Spleen (tissue), 11 donors: ENCODE results near the gene CCDC87. TPM values are rescaled to one million over a fixed set of nuclear protein-coding genes. Genes with fewer than 3 reads are reported as not detected.

ENCODE experiments used
- DNase-seq: peaks from one replicate; pipeline ENCODE4 v3.0.0-alpha.2; 2020
- H3K27ac ChIP-seq, 8 donors: fragments of 200-600 bp; sonication (generic) in 7 of 8; 1 replicate in 4 of 8; 2 replicates in 4 of 8; pipeline versions ENCODE4 v1.5.0 to v1.8.0; 2016 to 2021; ENCODE audit warnings: inconsistent platforms in 4 of 8, mild to moderate bottlenecking in 4 of 8, moderate library complexity in 1 of 8
- H3K27me3 ChIP-seq, 7 donors: fragments of 200-600 bp; sonication (generic) in 6 of 7; replicated peaks in 1 of 7; 1 replicate in 4 of 7; 2 replicates in 3 of 7; pipeline versions ENCODE4 v1.5.0 to v1.8.0; 2016 to 2021; ENCODE audit warnings: inconsistent platforms in 3 of 7, mild to moderate bottlenecking in 1 of 7
- H3K36me3 ChIP-seq, 6 donors: fragments of 200-600 bp; sonication (generic) in 5 of 6; 1 replicate in 4 of 6; 2 replicates in 2 of 6; pipeline versions ENCODE4 v1.5.0 to v1.8.0; 2016 to 2021; ENCODE audit warnings: inconsistent platforms in 2 of 6
- H3K4me1 ChIP-seq, 6 donors: fragments of 200-600 bp; sonication (generic) in 5 of 6; 1 replicate in 3 of 6; 2 replicates in 3 of 6; pipeline versions ENCODE4 v1.5.0 to v1.8.0; 2016 to 2021; ENCODE audit warnings: inconsistent platforms in 3 of 6
- H3K4me3 ChIP-seq, 8 donors: fragments of 200-600 bp; sonication (generic) in 7 of 8; 1 replicate in 4 of 8; 2 replicates in 4 of 8; pipeline versions ENCODE4 v1.5.0 to v1.8.0; 2016 to 2021; ENCODE audit warnings: inconsistent platforms in 4 of 8, mild to moderate bottlenecking in 4 of 8, moderate library complexity in 2 of 8
- H3K9me3 ChIP-seq, 8 donors: fragments of 200-600 bp; sonication (generic) in 7 of 8; 1 replicate in 4 of 8; 2 replicates in 4 of 8; pipeline versions ENCODE4 v1.5.0 to v1.8.0; 2016 to 2021; ENCODE audit warnings: inconsistent platforms in 4 of 8
- POLR2A ChIP-seq, 3 donors: fragments of 450-650 bp; IDR thresholded peaks; one replicate each; pipeline ENCODE4 v1.5.1; 2017; ENCODE audit warnings: antibody characterized with exemption in 3 of 3, mild to moderate bottlenecking in 1 of 3
- POLR2AphosphoS5 ChIP-seq, 3 donors: sonication (generic); formaldehyde crosslinking; IDR thresholded peaks; one replicate each; pipeline ENCODE4 v1.5.1; 2017; ENCODE audit warnings: antibody characterized with exemption in 3 of 3
- WGBS, 5 donors: extraction: QIAGEN DNeasy Blood & Tissue Kit in 3 of 5; methylation state at CpG; one replicate each; pipeline versions ENCODE4 v1.1.5 to v1.1.7; 2013 to 2018; 5-methylcytosine and 5-hydroxymethylcytosine counted together
- intact Hi-C: fragments of 100-400 bp; cut with DNase I; formaldehyde crosslinking; loops from one replicate; pipeline ENCODE4 v1.15.0; 2023; ENCODE audit warnings: low total_unique reads
- polyA plus RNA-seq, 3 donors: library from polyadenylated mRNA; stranded (reverse); fragments of 200-250 nt; gene quantifications; one replicate each; pipeline ENCODE4 v1.2.1, GENCODE V29; 2013
- total RNA-seq, 7 donors: library from RNA; depleted of rRNA in 3 of 7; stranded (reverse); fragments of >200 nt in 3 of 7; fragmentation: NEBNext Ultra II Directional in 4 of 7; extraction: Animal tissue kit (Norgen Biotek cat#: 25700) in 4 of 7; gene quantifications; one replicate each; pipeline versions ENCODE4 v1.1.0 to v1.2.1, GENCODE V29; 2016 to 2021
- TF ChIP-seq, protein P1 (sequence below), 11 experiments: fragments of 200-600 bp in 7 of 11; fragments of 450-650 bp in 4 of 11; sonication (generic) in 4 of 11; IDR thresholded peaks in 8 of 11; conservative IDR thresholded peaks in 3 of 11; 1 replicate in 7 of 11; 2 replicates in 4 of 11; pipeline versions ENCODE4 v1.4.0 to v1.8.0; 2016 to 2021; ENCODE audit warnings: antibody characterized with exemption in 11 of 11, inconsistent platforms in 4 of 11, mild to moderate bottlenecking in 1 of 11
- donor health status: healthy with polysubstance abuse.
- donor health status: DM: no; HTN: no; CAD: no; lungs with moderate emphysema.
- donor health status: DM: no; HTN: no; CAD: no.
- donor health status: Bipolar disorder and iron deficiency.
- donor health status: healthy.
- donor health status: DM: no; HTN: no; CAD: no.
- donor health status: DM: yes; HTN: yes; CAD: no.

The CCDC87 gene
- total and polyA plus RNA-seq, 10 donors, result 0.04 to 0.79 (median 0.11) TPM; not detected in 2

GRCh38 chr11:66603072-66603471 lies 10.2 kb upstream of the CCDC87 start:
- no peaks in the 10 kb centered on the region for H3K27me3 ChIP-seq
- H3K27ac ChIP-seq, result no peak overlapping the region
- 94 to 98% (median 97%) methylated on average over 5 to 6 of the region's 6 CpGs for WGBS, 5 donors
- peaks cover 0 to 54% (median 29%) of the 10 kb centered on the region in 6 donors for H3K4me1 ChIP-seq
- TF ChIP-seq POLR2A (IDR thresholded peaks at IDR 0.05), result no peak
- TF ChIP-seq, protein P1, sequence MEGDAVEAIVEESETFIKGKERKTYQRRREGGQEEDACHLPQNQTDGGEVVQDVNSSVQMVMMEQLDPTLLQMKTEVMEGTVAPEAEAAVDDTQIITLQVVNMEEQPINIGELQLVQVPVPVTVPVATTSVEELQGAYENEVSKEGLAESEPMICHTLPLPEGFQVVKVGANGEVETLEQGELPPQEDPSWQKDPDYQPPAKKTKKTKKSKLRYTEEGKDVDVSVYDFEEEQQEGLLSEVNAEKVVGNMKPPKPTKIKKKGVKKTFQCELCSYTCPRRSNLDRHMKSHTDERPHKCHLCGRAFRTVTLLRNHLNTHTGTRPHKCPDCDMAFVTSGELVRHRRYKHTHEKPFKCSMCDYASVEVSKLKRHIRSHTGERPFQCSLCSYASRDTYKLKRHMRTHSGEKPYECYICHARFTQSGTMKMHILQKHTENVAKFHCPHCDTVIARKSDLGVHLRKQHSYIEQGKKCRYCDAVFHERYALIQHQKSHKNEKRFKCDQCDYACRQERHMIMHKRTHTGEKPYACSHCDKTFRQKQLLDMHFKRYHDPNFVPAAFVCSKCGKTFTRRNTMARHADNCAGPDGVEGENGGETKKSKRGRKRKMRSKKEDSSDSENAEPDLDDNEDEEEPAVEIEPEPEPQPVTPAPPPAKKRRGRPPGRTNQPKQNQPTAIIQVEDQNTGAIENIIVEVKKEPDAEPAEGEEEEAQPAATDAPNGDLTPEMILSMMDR (IDR thresholded peaks at IDR 0.05 in 8 of 11, conservative IDR thresholded peaks at IDR 0.05 in 3 of 11), result no peak
- TF ChIP-seq POLR2AphosphoS5 (IDR thresholded peaks at IDR 0.05), result no peak
- intact Hi-C loops, result no loop called here
- no peak for DNase-seq
- H3K36me3 ChIP-seq, result peaks cover 0 to 85% (median 30%) of the 10 kb centered on the region in 6 donors
- H3K9me3 ChIP-seq, result no peaks in the 10 kb centered on the region
- no peak overlapping the region for H3K4me3 ChIP-seq

DNA sequence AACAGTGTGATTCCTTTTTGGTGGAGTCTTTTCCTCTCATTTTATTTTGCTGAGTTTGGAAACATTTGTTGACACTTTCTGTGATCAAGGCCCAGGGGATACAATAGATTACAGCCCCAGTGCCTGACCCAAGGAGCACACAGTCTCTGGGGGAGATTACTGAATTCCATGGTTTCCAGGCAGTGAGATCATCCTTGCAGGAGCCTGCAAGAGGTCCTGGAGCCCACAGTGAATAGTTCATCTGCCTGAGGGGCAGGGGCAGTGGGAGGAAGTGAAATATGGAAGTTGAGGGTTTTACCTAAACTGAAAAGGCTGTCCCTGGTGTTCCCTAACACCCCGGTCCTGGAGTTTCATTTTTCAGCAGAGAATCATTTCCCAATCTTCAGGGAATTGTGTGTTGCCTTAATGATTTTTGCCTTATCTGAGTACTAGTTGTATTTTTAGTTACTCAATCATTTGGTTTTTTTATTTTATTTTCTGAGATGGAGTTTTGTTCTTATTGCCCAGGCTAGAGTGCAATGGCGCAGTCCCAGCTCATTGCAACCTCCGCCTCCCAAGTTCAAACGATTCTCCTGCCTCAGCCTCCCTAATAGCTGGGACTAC lies 7.9 kb upstream of the CCDC87 start:
- no peak for TF ChIP-seq POLR2A (IDR thresholded peaks at IDR 0.05)
- no peak for TF ChIP-seq POLR2AphosphoS5 (IDR thresholded peaks at IDR 0.05)
- TF ChIP-seq, protein P1 (IDR thresholded peaks at IDR 0.05 in 8 of 11, conservative IDR thresholded peaks at IDR 0.05 in 3 of 11), result no peak
- Histone ChIP-seq H3K27me3 (no peaks in the 10 kb centered on the region), H3K36me3 (peaks cover 0 to 68% (median 24%) of the 10 kb centered on the region in 6 donors), H3K4me1 (peaks cover under 1 to 47% (median 22%) of the 10 kb centered on the region in 6 donors), H3K27ac (no peak overlapping the region), H3K9me3 (no peaks in the 10 kb centered on the region), H3K4me3 (no peak overlapping the region)
- DNase-seq, result no peak
- intact Hi-C loops, result no loop called here
- 72 to 80% (median 74%) methylated on average over 4 of the region's 4 CpGs for WGBS, 5 donors

DNA sequence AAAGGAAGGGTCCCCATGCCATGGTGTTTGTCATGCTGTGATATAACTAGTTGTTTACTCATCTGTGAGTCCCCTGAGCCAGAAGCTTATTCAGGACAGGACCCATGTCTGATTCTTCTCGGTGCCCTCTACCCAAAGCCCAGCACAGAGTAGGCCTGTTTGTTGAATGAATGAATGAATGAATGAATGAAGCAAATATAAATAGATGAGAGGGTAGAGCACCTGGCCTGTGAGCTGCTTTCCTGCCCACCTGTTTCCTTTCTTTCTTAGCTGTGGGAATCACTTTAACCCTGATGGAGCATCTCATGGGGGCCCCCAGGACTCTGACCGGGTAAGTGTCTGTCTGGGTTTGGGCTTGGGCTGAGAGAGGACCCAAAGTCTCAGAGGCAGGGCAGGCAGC lies 7.4 kb upstream of the CCDC87 start:
- H3K27ac ChIP-seq, result no peak overlapping the region
- TF ChIP-seq, protein P1 (IDR thresholded peaks at IDR 0.05 in 8 of 11, conservative IDR thresholded peaks at IDR 0.05 in 3 of 11), result no peak
- TF ChIP-seq POLR2AphosphoS5 (IDR thresholded peaks at IDR 0.05) (no peak), POLR2A (IDR thresholded peaks at IDR 0.05) (no peak)
- no peak for DNase-seq
- intact Hi-C loops, result no loop called here
- no peaks in the 10 kb centered on the region for H3K27me3 ChIP-seq
- H3K4me1 ChIP-seq, result peaks cover 4 to 48% (median 27%) of the 10 kb centered on the region in 6 donors
- 78 to 89% (median 86%) methylated on average over 2 of the region's 2 CpGs for WGBS, 5 donors
- H3K9me3 ChIP-seq, result no peaks in the 10 kb centered on the region
- peaks cover 0 to 62% (median 19%) of the 10 kb centered on the region in 6 donors for H3K36me3 ChIP-seq
- no peak overlapping the region for H3K4me3 ChIP-seq

DNA sequence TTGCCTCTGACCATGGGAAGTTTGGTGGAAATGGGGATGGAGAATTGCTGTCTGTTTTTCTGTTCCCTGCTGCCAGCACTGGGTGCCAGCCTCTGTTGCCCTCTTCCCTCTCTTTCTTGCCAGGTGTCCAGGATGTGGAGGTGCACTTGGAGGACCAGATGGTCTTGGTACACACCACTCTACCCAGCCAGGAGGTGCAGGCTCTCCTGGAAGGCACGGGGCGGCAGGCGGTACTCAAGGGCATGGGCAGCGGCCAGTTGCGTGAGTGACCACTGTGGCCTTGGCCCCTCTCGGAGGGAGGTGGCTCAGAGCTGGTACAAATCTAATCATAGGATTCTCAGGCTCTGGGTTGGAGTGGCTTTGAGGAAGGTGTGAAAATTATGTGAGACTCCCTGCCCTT lies 6.1 kb upstream of the CCDC87 start:
- intact Hi-C loops, result no loop called here
- peak overlapping the region in 1 of 8 donors; percentile 5 for H3K27ac ChIP-seq
- DNase-seq, result peak; percentile 81

More for the DNA sequence above, 6.1 kb upstream of the CCDC87 start:
- H3K27me3 ChIP-seq, result no peaks in the 10 kb centered on the region
- no peak overlapping the region for H3K4me3 ChIP-seq
- TF ChIP-seq, protein P1 (IDR thresholded peaks at IDR 0.05 in 8 of 11, conservative IDR thresholded peaks at IDR 0.05 in 3 of 11), result no peak
- TF ChIP-seq POLR2AphosphoS5 (IDR thresholded peaks at IDR 0.05) (peak in 2 of 3 donors; percentile 62 to 69), POLR2A (IDR thresholded peaks at IDR 0.05) (no peak)
- H3K9me3 ChIP-seq, result no peaks in the 10 kb centered on the region
- peaks cover 5 to 50% (median 39%) of the 10 kb centered on the region in 6 donors for H3K4me1 ChIP-seq
- WGBS, 5 donors, result 80 to 92% (median 83%) methylated on average over 1 to 6 of the region's 6 CpGs
- H3K36me3 ChIP-seq, result peaks cover 0 to 50% (median 14%) of the 10 kb centered on the region in 6 donors
